Measurements from ENCODE around the gene FBXL14.

DNA sequence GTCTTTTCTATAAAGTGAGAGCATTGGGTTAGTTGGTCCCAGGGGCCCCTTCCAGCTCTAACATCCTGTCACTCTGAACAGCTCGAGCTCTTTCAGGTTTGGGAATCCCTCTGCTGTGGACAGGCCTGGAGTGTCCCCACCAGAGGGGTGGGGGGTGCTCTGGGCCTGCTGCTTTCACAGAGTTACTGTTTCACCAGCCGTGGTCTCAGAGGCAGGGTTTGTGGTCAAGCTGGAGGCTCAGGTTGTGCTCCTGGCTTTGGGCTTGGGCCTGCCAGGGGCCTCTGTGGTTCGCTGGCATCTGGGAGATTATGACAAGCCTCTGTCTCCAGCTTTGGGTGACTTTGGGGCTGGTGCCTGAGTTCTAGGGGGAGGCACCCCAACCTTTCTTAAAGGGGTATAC lies 59.6 kb downstream of the FBXL14 start:
- no peak for TF ChIP-seq POLR2A (IDR thresholded peaks at IDR 0.05)
- TF ChIP-seq, protein P1, sequence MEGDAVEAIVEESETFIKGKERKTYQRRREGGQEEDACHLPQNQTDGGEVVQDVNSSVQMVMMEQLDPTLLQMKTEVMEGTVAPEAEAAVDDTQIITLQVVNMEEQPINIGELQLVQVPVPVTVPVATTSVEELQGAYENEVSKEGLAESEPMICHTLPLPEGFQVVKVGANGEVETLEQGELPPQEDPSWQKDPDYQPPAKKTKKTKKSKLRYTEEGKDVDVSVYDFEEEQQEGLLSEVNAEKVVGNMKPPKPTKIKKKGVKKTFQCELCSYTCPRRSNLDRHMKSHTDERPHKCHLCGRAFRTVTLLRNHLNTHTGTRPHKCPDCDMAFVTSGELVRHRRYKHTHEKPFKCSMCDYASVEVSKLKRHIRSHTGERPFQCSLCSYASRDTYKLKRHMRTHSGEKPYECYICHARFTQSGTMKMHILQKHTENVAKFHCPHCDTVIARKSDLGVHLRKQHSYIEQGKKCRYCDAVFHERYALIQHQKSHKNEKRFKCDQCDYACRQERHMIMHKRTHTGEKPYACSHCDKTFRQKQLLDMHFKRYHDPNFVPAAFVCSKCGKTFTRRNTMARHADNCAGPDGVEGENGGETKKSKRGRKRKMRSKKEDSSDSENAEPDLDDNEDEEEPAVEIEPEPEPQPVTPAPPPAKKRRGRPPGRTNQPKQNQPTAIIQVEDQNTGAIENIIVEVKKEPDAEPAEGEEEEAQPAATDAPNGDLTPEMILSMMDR (IDR thresholded peaks at IDR 0.05), result no peak

All from gastroesophageal sphincter (tissue), 3 donors.